Measurements from ENCODE around the gene ANKRD50. TPM values are rescaled to one million over a fixed set of nuclear protein-coding genes. Genes with fewer than 3 reads are reported as not detected.

Gene ANKRD50
- total RNA-seq, 1 experiment from 2014 or later = 16.5 TPM

- no peak for TF ChIP-seq ATF3 (IDR thresholded peaks at IDR 0.05)
Observed at GRCh38 chr4:124743711-124744110, 31.2 kb upstream of the ANKRD50 start (continued).

- Histone ChIP-seq H3K4me1 (ENCODE audit: control insufficient read depth in 1 of 2, insufficient read depth in 2 of 2, low read length in 2 of 2) (no peaks in the 10 kb centered on the region), H3K9me2 (ENCODE audit: insufficient read depth) (no peaks in the 10 kb centered on the region), H2AFZ (ENCODE audit: low read depth, low read length, poor library complexity, severe bottlenecking) (no peak overlapping the region), H3K9ac (ENCODE audit: low read length) (no peak overlapping the region), H3K4me3 (replicated peaks in 1 of 2; ENCODE audit: low read depth in 1 of 2, low read length in 2 of 2) (no peak overlapping the region), H3K4me2 (ENCODE audit: low read length) (no peak overlapping the region), H3K27me3 (ENCODE audit: insufficient read depth, low read length) (no peaks in the 10 kb centered on the region), H4K20me1 (ENCODE audit: insufficient read depth) (no peaks in the 10 kb centered on the region), H3K27ac (ENCODE audit: low read depth, low read length) (no peak overlapping the region), H3K36me3 (ENCODE audit: control insufficient read depth in 1 of 2, insufficient read depth in 2 of 2, low read length in 2 of 2) (no peaks in the 10 kb centered on the region), H3K9me3 (ENCODE audit: control insufficient read depth in 1 of 2, insufficient read depth in 1 of 2, low read depth in 1 of 2, low read length in 2 of 2) (no peaks in the 10 kb centered on the region), H3K79me2 (ENCODE audit: insufficient read depth, low read length) (no peaks in the 10 kb centered on the region)
- CTCF ChIA-PET = no interaction called here
- TF ChIP-seq ZNF274 (IDR thresholded peaks at IDR 0.05; ENCODE audit: low read depth, low read length) (no peak), SP1 (IDR thresholded peaks at IDR 0.05; ENCODE audit: low read depth) (no peak), SIN3A (IDR thresholded peaks at IDR 0.05; ENCODE audit: low read depth) (no peak), FOSL1 (IDR thresholded peaks at IDR 0.05; ENCODE audit: low read depth) (no peak), CTCF (IDR thresholded peaks at IDR 0.05 in 2 of 3, conservative IDR thresholded peaks at IDR 0.05 in 1 of 3; ENCODE audit: borderline replicate concordance in 1 of 3, insufficient read depth in 1 of 3, low read depth in 2 of 3, low read length in 2 of 3) (no peak), ELF1 (IDR thresholded peaks at IDR 0.05; ENCODE audit: borderline replicate concordance, low read depth) (no peak), ZBTB33 (IDR thresholded peaks at IDR 0.05; ENCODE audit: extremely low read depth, insufficient replicate concordance, low read length) (no peak), TCF7L2 (IDR thresholded peaks at IDR 0.05; ENCODE audit: borderline replicate concordance, extremely low read depth, insufficient read depth, insufficient read length) (no peak), EZH2phosphoT487 (IDR thresholded peaks at IDR 0.05; ENCODE audit: borderline replicate concordance) (no peak), POLR2AphosphoS5 (IDR thresholded peaks at IDR 0.05; ENCODE audit: low read depth, low read length) (no peak), CEBPB (IDR thresholded peaks at IDR 0.05; ENCODE audit: low read depth) (no peak)
- POLR2A ChIA-PET = no interaction called here
- DNase-seq (ENCODE audit: low read depth, low spot score) (no peak), ATAC-seq (no peak)
- intact Hi-C loops (cut with micrococcal nuclease) = no loop called here
- RAD21 ChIA-PET (ENCODE audit: low non-redundant PET in 1 of 2, low total read pairs in 2 of 2, uncharacterized antibody in 2 of 2, unreplicated experiment in 2 of 2) = no interaction called here
- BruUV-seq (replicated peaks) = no TSS peak
Observed at GRCh38 chr4:124740501-124740900, 28.0 kb upstream of the ANKRD50 start.

Measured in HCT116 (cell line).